Right lobe of liver (tissue), 6 donors: ENCODE results near the gene LZTFL1. TPM values are rescaled to one million over a fixed set of nuclear protein-coding genes. Genes with fewer than 3 reads are reported as not detected.

Experiments used
- ATAC-seq, 4 donors: fragments of 200-7000 bp; cut with Tn5 transposase; one replicate each; pipeline ENCODE4 v1.9.1; 2020; ENCODE audit warnings: mild to moderate bottlenecking in 4 of 4, moderate library complexity in 4 of 4
- DNase-seq, 3 donors: peaks; one replicate each; pipeline ENCODE4 v3.0.0-alpha.2; 2020
- H3K27ac ChIP-seq, 3 donors: fragments of 200-600 bp; one replicate each; pipeline ENCODE4 v1.8.0; 2022
- H3K27me3 ChIP-seq, 2 donors: fragments of 200-600 bp; one replicate each; pipeline ENCODE4 v1.8.0; 2022
- H3K36me3 ChIP-seq, 4 donors: fragments of 200-600 bp; sonication (generic) in 1 of 4; one replicate each; pipeline versions ENCODE4 v1.5.1 to v1.8.0; 2017 to 2022; ENCODE audit warnings: control low read depth in 1 of 4
- H3K4me1 ChIP-seq, 4 donors: fragments of 200-600 bp; sonication (generic) in 1 of 4; one replicate each; pipeline versions ENCODE4 v1.5.1 to v1.8.0; 2017 to 2022; ENCODE audit warnings: control low read depth in 1 of 4
- H3K4me3 ChIP-seq, 3 donors: fragments of 200-600 bp; one replicate each; pipeline ENCODE4 v1.8.0; 2022
- H3K9me3 ChIP-seq, 4 donors: fragments of 200-600 bp; sonication (generic) in 1 of 4; one replicate each; pipeline versions ENCODE4 v1.5.1 to v1.8.0; 2017 to 2022; ENCODE audit warnings: control low read depth in 1 of 4
- POLR2A ChIP-seq: fragments of 450-650 bp; IDR thresholded peaks from one replicate; pipeline ENCODE4 v1.6.1; 2017; ENCODE audit warnings: antibody characterized with exemption, mild to moderate bottlenecking
- WGBS: methylation state at CpG from one replicate; pipeline ENCODE4 v1.1.6; 2018; ENCODE audit warnings: low coverage, low lambda C conversion rate; ENCODE audit not compliant: insufficient coverage; ENCODE audit errors: missing lambda C conversion rate; 5-methylcytosine and 5-hydroxymethylcytosine counted together
- intact Hi-C, 2 donors: fragments of 100-400 bp; cut with DNase I; formaldehyde crosslinking; loops; one replicate each; pipeline versions ENCODE4 v1.11.2 to v1.14.1; 2022
- total RNA-seq, 6 experiments: library from RNA; depleted of rRNA in 2 of 6; stranded (reverse); fragments of >200 nt in 2 of 6; fragmentation: NEBNext Ultra II Directional in 3 of 6; extraction: Animal tissue kit (Norgen Biotek cat#: 25700) in 3 of 6; gene quantifications; one replicate each; pipeline versions ENCODE4 v1.1.0 to v1.2.4, GENCODE V29; 2016 to 2023
- TF ChIP-seq, protein P1 (sequence below), 4 donors: fragments of 200-600 bp in 3 of 4; fragments of 450-650 bp in 1 of 4; IDR thresholded peaks; one replicate each; pipeline versions ENCODE4 v1.5.1 to v1.8.0; 2016 to 2022; ENCODE audit warnings: antibody characterized with exemption in 4 of 4, mild to moderate bottlenecking in 2 of 4
- donor health status: DM: no; HTN: yes; CAD: no.
- donor health status: DM: no; HTN: no; CAD: no.
- donor health status: DM: no; HTN: no; CAD: no.
- donor health status: DM: no; HTN: yes; CAD: no.
- donor health status: DM: no; HTN: yes; CAD: no.

The LZTFL1 gene
- total RNA-seq, 6 experiments from 2014 or later, result 2.6 to 12.8 (median 6.0) TPM

GRCh38 chr3:45775571-45776300, 66.2 kb downstream of the LZTFL1 start:
- H3K4me3 ChIP-seq, result no peak overlapping the region
- TF ChIP-seq POLR2A, result no peak
- TF ChIP-seq, protein P1, sequence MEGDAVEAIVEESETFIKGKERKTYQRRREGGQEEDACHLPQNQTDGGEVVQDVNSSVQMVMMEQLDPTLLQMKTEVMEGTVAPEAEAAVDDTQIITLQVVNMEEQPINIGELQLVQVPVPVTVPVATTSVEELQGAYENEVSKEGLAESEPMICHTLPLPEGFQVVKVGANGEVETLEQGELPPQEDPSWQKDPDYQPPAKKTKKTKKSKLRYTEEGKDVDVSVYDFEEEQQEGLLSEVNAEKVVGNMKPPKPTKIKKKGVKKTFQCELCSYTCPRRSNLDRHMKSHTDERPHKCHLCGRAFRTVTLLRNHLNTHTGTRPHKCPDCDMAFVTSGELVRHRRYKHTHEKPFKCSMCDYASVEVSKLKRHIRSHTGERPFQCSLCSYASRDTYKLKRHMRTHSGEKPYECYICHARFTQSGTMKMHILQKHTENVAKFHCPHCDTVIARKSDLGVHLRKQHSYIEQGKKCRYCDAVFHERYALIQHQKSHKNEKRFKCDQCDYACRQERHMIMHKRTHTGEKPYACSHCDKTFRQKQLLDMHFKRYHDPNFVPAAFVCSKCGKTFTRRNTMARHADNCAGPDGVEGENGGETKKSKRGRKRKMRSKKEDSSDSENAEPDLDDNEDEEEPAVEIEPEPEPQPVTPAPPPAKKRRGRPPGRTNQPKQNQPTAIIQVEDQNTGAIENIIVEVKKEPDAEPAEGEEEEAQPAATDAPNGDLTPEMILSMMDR (IDR thresholded peaks at IDR 0.05), result no peak
- H3K36me3 ChIP-seq, result no peaks in the 10 kb centered on the region
- H3K9me3 ChIP-seq, result no peaks in the 10 kb centered on the region
- peaks cover 0 to 21% (median 6%) of the 10 kb centered on the region in 4 donors for H3K4me1 ChIP-seq
- ATAC-seq (no peak), DNase-seq (peak in 1 of 3 donors; percentile 45)
- H3K27me3 ChIP-seq, result no peaks in the 10 kb centered on the region
- H3K27ac ChIP-seq, result no peak overlapping the region
- 87% methylated on average over 11 of the region's 17 CpGs for WGBS
- intact Hi-C loops, result no loop called here

GRCh38 chr3:45774581-45775521, 67.1 kb downstream of the LZTFL1 start:
- TF ChIP-seq, protein P1 (IDR thresholded peaks at IDR 0.05), result no peak
- no peak for TF ChIP-seq POLR2A
- Histone ChIP-seq H3K4me3 (no peak overlapping the region), H3K9me3 (no peaks in the 10 kb centered on the region), H3K4me1 (peaks cover 0 to 21% (median 6%) of the 10 kb centered on the region in 4 donors), H3K27me3 (no peaks in the 10 kb centered on the region), H3K27ac (no peak overlapping the region), H3K36me3 (no peaks in the 10 kb centered on the region)
- intact Hi-C loops, result no loop called here
- ATAC-seq (no peak), DNase-seq (peak in 1 of 3 donors; percentile 32)
- WGBS, result 75% methylated on average over 7 of the region's 8 CpGs

DNA sequence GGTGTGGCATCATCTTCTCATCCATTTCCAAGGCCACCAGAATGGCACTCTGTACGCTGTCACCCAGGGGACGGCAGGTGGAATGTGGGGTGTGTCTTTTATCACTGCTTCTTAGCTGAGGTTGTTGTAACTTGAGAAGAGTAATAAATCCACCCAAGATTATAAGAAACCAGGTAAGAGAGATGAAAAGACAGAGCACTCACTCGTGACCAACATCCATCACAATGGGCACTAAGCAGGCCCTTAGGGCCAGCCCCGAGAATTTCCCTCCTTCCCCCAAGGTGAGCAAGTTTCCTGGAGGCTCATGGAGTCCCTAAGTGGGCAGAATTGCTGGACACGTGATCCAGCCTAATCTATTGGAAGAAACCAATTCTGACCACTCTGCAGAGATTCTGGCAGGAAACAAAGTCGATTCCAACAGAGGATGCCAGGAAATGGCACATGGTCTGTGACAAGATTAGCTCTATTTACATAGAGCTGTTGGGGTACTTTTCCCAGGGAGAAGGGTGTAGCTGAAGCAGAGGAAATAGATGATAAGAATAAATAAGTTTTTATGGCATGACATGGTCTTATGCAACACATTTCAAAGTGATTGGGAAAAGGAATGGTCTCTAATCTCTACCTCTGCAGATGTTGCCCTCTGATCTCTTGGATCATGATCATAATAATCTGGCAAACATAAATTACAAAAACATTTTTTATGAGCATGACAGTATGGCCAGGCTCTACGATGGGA, 68.0 kb downstream of the LZTFL1 start:
- 83% methylated on average over 3 of the region's 7 CpGs for WGBS
- TF ChIP-seq, protein P1 (IDR thresholded peaks at IDR 0.05), result no peak
- no peak for TF ChIP-seq POLR2A
- intact Hi-C loops, result no loop called here
- H3K4me3 ChIP-seq, result no peak overlapping the region
- H3K27me3 ChIP-seq, result no peaks in the 10 kb centered on the region
- peaks cover 0 to 14% (median 3%) of the 10 kb centered on the region in 4 donors for H3K4me1 ChIP-seq
- DNase-seq (peak in 1 of 3 donors; percentile 16), ATAC-seq (no peak)
- no peaks in the 10 kb centered on the region for H3K36me3 ChIP-seq
- H3K9me3 ChIP-seq, result no peaks in the 10 kb centered on the region
- H3K27ac ChIP-seq, result no peak overlapping the region

Other genes starting within 250 kb of the LZTFL1 start
- 10 to 100 TPM; 23.4 to 47.7 (median 31.0) TPM for gene LIMD1, start 247.4 kb downstream of the LZTFL1 start, total RNA-seq
- 10 to 100 TPM; 16.8 to 23.9 (median 21.5) TPM for gene SACM1L, start 152.7 kb downstream of the LZTFL1 start, total RNA-seq
- under 1 TPM in 3 of 6 experiments, not detected in 3; 0.07 to 0.21 (median 0.12) TPM for gene SLC6A20, start 45.6 kb downstream of the LZTFL1 start, total RNA-seq
- under 1 TPM in 3 of 6 experiments, not detected in 3; 0.07 to 0.09 (median 0.07) TPM for gene CCR9, start 44.4 kb upstream of the LZTFL1 start, total RNA-seq
- gene CXCR6, start 101.3 kb upstream of the LZTFL1 start, total RNA-seq, result 1 to 10 TPM in 2 of 6 experiments, under 1 TPM in 3, not detected in 1; 0.37 to 1.4 (median 0.76) TPM
- 10 to 100 TPM; 16.0 to 22.0 (median 21.0) TPM for gene FYCO1, start 153.7 kb upstream of the LZTFL1 start, total RNA-seq
- gene XCR1, start 185.4 kb upstream of the LZTFL1 start, total RNA-seq, result under 1 TPM in 3 of 6 experiments, not detected in 3; 0.02 to 0.06 (median 0.04) TPM